Upper lobe of left lung (tissue), 4 donors: ENCODE measurements around the gene MAGI2.

Experiments used
- POLR2A ChIP-seq, 4 donors: fragments of 450-650 bp; IDR thresholded peaks; one replicate each; pipeline ENCODE4 v1.5.1; 2016 to 2017; ENCODE audit warnings: antibody characterized with exemption in 4 of 4, mild to moderate bottlenecking in 2 of 4
- POLR2AphosphoS5 ChIP-seq, 2 donors: sonication (generic); formaldehyde crosslinking; IDR thresholded peaks; one replicate each; pipeline ENCODE4 v1.5.1; 2017; ENCODE audit warnings: antibody characterized with exemption in 2 of 2
- TF ChIP-seq, protein P1 (sequence below), 6 experiments: fragments of 450-650 bp in 4 of 6; fragments of 200-600 bp in 2 of 6; sonication (generic) in 2 of 6; IDR thresholded peaks; one replicate each; pipeline ENCODE4 v1.5.1; 2016 to 2019; ENCODE audit warnings: antibody characterized with exemption in 6 of 6

DNA sequence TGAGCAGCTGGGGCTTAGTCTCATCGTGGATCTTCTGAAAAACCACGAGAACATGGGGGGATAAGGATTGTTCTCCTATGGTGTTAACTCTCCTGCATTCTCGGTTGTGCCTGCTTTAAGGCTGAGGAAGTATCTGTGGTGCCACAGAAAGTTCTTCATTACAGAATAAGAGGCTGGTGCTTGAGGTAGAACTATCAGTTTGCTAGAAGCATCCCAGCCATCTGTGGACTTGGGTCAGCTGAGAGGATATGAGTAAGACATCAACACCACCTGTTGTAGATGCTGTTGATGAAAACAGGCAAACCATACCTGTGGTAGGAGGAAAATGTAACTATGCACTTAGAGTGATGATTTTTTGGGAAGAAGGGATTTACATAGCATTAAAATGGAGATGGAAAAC is 1238.3 kb downstream of the MAGI2 start:
- TF ChIP-seq, protein P1, sequence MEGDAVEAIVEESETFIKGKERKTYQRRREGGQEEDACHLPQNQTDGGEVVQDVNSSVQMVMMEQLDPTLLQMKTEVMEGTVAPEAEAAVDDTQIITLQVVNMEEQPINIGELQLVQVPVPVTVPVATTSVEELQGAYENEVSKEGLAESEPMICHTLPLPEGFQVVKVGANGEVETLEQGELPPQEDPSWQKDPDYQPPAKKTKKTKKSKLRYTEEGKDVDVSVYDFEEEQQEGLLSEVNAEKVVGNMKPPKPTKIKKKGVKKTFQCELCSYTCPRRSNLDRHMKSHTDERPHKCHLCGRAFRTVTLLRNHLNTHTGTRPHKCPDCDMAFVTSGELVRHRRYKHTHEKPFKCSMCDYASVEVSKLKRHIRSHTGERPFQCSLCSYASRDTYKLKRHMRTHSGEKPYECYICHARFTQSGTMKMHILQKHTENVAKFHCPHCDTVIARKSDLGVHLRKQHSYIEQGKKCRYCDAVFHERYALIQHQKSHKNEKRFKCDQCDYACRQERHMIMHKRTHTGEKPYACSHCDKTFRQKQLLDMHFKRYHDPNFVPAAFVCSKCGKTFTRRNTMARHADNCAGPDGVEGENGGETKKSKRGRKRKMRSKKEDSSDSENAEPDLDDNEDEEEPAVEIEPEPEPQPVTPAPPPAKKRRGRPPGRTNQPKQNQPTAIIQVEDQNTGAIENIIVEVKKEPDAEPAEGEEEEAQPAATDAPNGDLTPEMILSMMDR (IDR thresholded peaks at IDR 0.05) = no peak
- TF ChIP-seq POLR2A (IDR thresholded peaks at IDR 0.05) = no peak
- no peak for TF ChIP-seq POLR2AphosphoS5 (IDR thresholded peaks at IDR 0.05)
